ENCODE data around the gene CAB39. TPM values are rescaled to one million over a fixed set of nuclear protein-coding genes. Genes with fewer than 3 reads are reported as not detected.

The CAB39 gene
- total RNA-seq, 1 experiment from 2014 or later: 91.7 TPM

- H3K27me3 Mint-ChIP-seq (ENCODE audit: insufficient read depth, unreplicated experiment): no peaks in the 10 kb centered on the region
- H3K4me3 Mint-ChIP-seq (ENCODE audit: unreplicated experiment): no peak overlapping the region
- H3K9me3 Mint-ChIP-seq (ENCODE audit: unreplicated experiment): no peaks in the 10 kb centered on the region
- peak overlapping the region; percentile 23 for H3K27ac Mint-ChIP-seq (ENCODE audit: low read depth, unreplicated experiment)
- no peak for TF ChIP-seq CTCF (IDR thresholded peaks at IDR 0.05; ENCODE audit: unreplicated experiment)
- H3K36me3 Mint-ChIP-seq (ENCODE audit: insufficient read depth, unreplicated experiment): peaks cover 60% of the 10 kb centered on the region
- intact Hi-C loops (cut with micrococcal nuclease): loop anchor here (5.0 kb wide), 1 partner anchor 197 kb away; no protein-coding TSS in a partner anchor
- peak; percentile 9 for DNase-seq (ENCODE audit: unreplicated experiment)
- BruUV-seq (replicated peaks): no TSS peak
- no peaks in the 10 kb centered on the region for H3K4me1 Mint-ChIP-seq (ENCODE audit: insufficient read depth, unreplicated experiment)
- ChIA-PET CTCF (interaction anchor here (0.6 to 2.4 kb wide), 12 partner anchors 10 to 1025 kb away, joined by 3 to 18 read pairs (median 3); no protein-coding TSS in a partner anchor), POLR2A (interaction anchor here (0.7 to 1.8 kb wide), 4 partner anchors 36 to 129 kb away, joined by 3 to 5 read pairs (median 4); no protein-coding TSS in a partner anchor)
These were observed 97.1 kb downstream of the CAB39 start for GRCh38 chr2:230809677-230810251.

- no peak for TF ChIP-seq CTCF (IDR thresholded peaks at IDR 0.05; ENCODE audit: unreplicated experiment)
- Mint-ChIP-seq H3K4me1 (ENCODE audit: insufficient read depth, unreplicated experiment) (no peaks in the 10 kb centered on the region), H3K27me3 (ENCODE audit: insufficient read depth, unreplicated experiment) (no peaks in the 10 kb centered on the region), H3K9me3 (ENCODE audit: unreplicated experiment) (no peaks in the 10 kb centered on the region), H3K4me3 (ENCODE audit: unreplicated experiment) (no peak overlapping the region), H3K27ac (ENCODE audit: low read depth, unreplicated experiment) (peak overlapping the region; percentile 71), H3K36me3 (ENCODE audit: insufficient read depth, unreplicated experiment) (peaks cover 60% of the 10 kb centered on the region)
- no peak for DNase-seq (ENCODE audit: unreplicated experiment)
- CTCF ChIA-PET: interaction anchor here (0.8 to 2.5 kb wide), 3 partner anchors 13 to 14 kb away, joined by 3 to 9 read pairs (median 8); no protein-coding TSS in a partner anchor
- BruUV-seq (replicated peaks): no TSS peak
- intact Hi-C loops (cut with micrococcal nuclease): loop anchor here (5.0 kb wide), 1 partner anchor 199 kb away; no protein-coding TSS in a partner anchor
- POLR2A ChIA-PET: interaction anchor here (1.0 kb wide), 1 partner anchor 17 kb away, joined by 3 read pairs; no protein-coding TSS in a partner anchor
These were observed 98.9 kb downstream of the CAB39 start for GRCh38 chr2:230811508-230811907.

GRCh38 chr2:230812033-230812432, 99.4 kb downstream of the CAB39 start:
- Mint-ChIP-seq H3K27me3 (ENCODE audit: insufficient read depth, unreplicated experiment) (no peaks in the 10 kb centered on the region), H3K36me3 (ENCODE audit: insufficient read depth, unreplicated experiment) (peaks cover 64% of the 10 kb centered on the region), H3K4me3 (ENCODE audit: unreplicated experiment) (no peak overlapping the region), H3K27ac (ENCODE audit: low read depth, unreplicated experiment) (peak overlapping the region; percentile 71), H3K9me3 (ENCODE audit: unreplicated experiment) (no peaks in the 10 kb centered on the region), H3K4me1 (ENCODE audit: insufficient read depth, unreplicated experiment) (no peaks in the 10 kb centered on the region)
- intact Hi-C loops (cut with micrococcal nuclease): loop anchor here (5.0 kb wide), 1 partner anchor 200 kb away; no protein-coding TSS in a partner anchor
- ChIA-PET POLR2A (interaction anchor here (1.0 kb wide), 1 partner anchor 18 kb away, joined by 3 read pairs; no protein-coding TSS in a partner anchor), CTCF (interaction anchor here (1.9 to 2.5 kb wide), 2 partner anchors 12 to 14 kb away, joined by 8 to 9 read pairs; no protein-coding TSS in a partner anchor)
- no TSS peak for BruUV-seq (replicated peaks)
- DNase-seq (ENCODE audit: unreplicated experiment): no peak
- TF ChIP-seq CTCF (IDR thresholded peaks at IDR 0.05; ENCODE audit: unreplicated experiment): no peak

- BruUV-seq (replicated peaks): no TSS peak
- peak; percentile 30 for DNase-seq (ENCODE audit: unreplicated experiment)
- H3K36me3 Mint-ChIP-seq (ENCODE audit: insufficient read depth, unreplicated experiment): peaks cover 80% of the 10 kb centered on the region
- POLR2A ChIA-PET: interaction anchor here (0.6 to 1.0 kb wide), 2 partner anchors 101 to 102 kb away, joined by 4 to 5 read pairs; partner anchors contain the start of gene CAB39
- peak; percentile 28 for TF ChIP-seq CTCF (IDR thresholded peaks at IDR 0.05; ENCODE audit: unreplicated experiment)
- intact Hi-C loops (cut with micrococcal nuclease): loop anchor here (5.0 kb wide), 1 partner anchor 202 kb away; no protein-coding TSS in a partner anchor
- no peak overlapping the region for H3K27ac Mint-ChIP-seq (ENCODE audit: low read depth, unreplicated experiment)
- no peaks in the 10 kb centered on the region for H3K9me3 Mint-ChIP-seq (ENCODE audit: unreplicated experiment)
- no peak overlapping the region for H3K4me3 Mint-ChIP-seq (ENCODE audit: unreplicated experiment)
- CTCF ChIA-PET: interaction anchor here (0.7 to 3.2 kb wide), 8 partner anchors 10 to 243 kb away, joined by 3 to 14 read pairs (median 4); partner anchors contain the start of gene CAB39
- no peaks in the 10 kb centered on the region for H3K27me3 Mint-ChIP-seq (ENCODE audit: insufficient read depth, unreplicated experiment)
- no peaks in the 10 kb centered on the region for H3K4me1 Mint-ChIP-seq (ENCODE audit: insufficient read depth, unreplicated experiment)
These were observed 102.0 kb downstream of the CAB39 start for GRCh38 chr2:230814616-230815015.
